Measurements from ENCODE around the gene ADIPOR2. TPM values are rescaled to one million over a fixed set of nuclear protein-coding genes. Genes with fewer than 3 reads are reported as not detected.
A peak's percentile ranks its signal among the peaks of the same experiment; 100 is the strongest.

ADIPOR2 gene
- total and polyA plus RNA-seq, 7 donors = 25.2 to 65.9 (median 29.6) TPM

- no peak for DNase-seq
- intact Hi-C loops (cut with DNase I) = no loop called here
- Histone ChIP-seq H3K4me3 (no peak overlapping the region), H3K4me1 (peaks cover 0 to 9% (median 0%) of the 10 kb centered on the region in 4 donors), H3K36me3 (peaks cover 0 to 25% (median 6%) of the 10 kb centered on the region in 4 donors), H3K27me3 (no peaks in the 10 kb centered on the region), H3K27ac (no peak overlapping the region), H3K9me3 (no peaks in the 10 kb centered on the region)
- no peak for TF ChIP-seq POLR2A (IDR thresholded peaks at IDR 0.05)
- TF ChIP-seq EP300 (IDR thresholded peaks at IDR 0.05) = no peak
- TF ChIP-seq CTCF (IDR thresholded peaks at IDR 0.05) = no peak
- TF ChIP-seq POLR2AphosphoS5 (IDR thresholded peaks at IDR 0.05) = no peak
- 79 to 86% methylated on average over 6 of the region's 6 CpGs for WGBS, 2 donors
Observed at GRCh38 chr12:1787714-1788113, 96.8 kb downstream of the ADIPOR2 start.

GRCh38 chr12:1790444-1790843 is 99.6 kb downstream of the ADIPOR2 start:
- WGBS, 2 donors = 73% methylated on average over 7 of the region's 7 CpGs
- TF ChIP-seq CTCF (IDR thresholded peaks at IDR 0.05) (no peak), EP300 (IDR thresholded peaks at IDR 0.05) (no peak), POLR2AphosphoS5 (IDR thresholded peaks at IDR 0.05) (no peak), POLR2A (IDR thresholded peaks at IDR 0.05) (no peak)
- intact Hi-C loops (cut with DNase I) = loop anchor here (5.0 kb wide), 1 partner anchor 158 kb away; no protein-coding TSS in a partner anchor
- H3K9me3 ChIP-seq = no peaks in the 10 kb centered on the region
- no peak overlapping the region for H3K27ac ChIP-seq
- no peak overlapping the region for H3K4me3 ChIP-seq
- peaks cover 0 to 20% (median 9%) of the 10 kb centered on the region in 4 donors for H3K4me1 ChIP-seq
- peaks cover 0 to 12% (median 2%) of the 10 kb centered on the region in 4 donors for H3K36me3 ChIP-seq
- H3K27me3 ChIP-seq = no peaks in the 10 kb centered on the region
- no peak for DNase-seq

- 37 to 39% methylated on average over 10 of the region's 10 CpGs for WGBS, 2 donors
- Histone ChIP-seq H3K4me1 (peaks cover 0 to 24% (median 14%) of the 10 kb centered on the region in 4 donors), H3K27ac (no peak overlapping the region), H3K36me3 (peaks cover 0 to 4% (median 0%) of the 10 kb centered on the region in 4 donors), H3K27me3 (no peaks in the 10 kb centered on the region), H3K4me3 (no peak overlapping the region), H3K9me3 (no peaks in the 10 kb centered on the region)
- intact Hi-C loops (cut with DNase I) = loop anchor here (1.0 to 5.0 kb wide), 2 partner anchors 138 to 159 kb away; no protein-coding TSS in a partner anchor
- TF ChIP-seq EP300 (IDR thresholded peaks at IDR 0.05) (no peak), POLR2A (IDR thresholded peaks at IDR 0.05) (no peak), POLR2AphosphoS5 (IDR thresholded peaks at IDR 0.05) (peak in 1 of 4 donors; percentile 33), CTCF (IDR thresholded peaks at IDR 0.05) (peak; percentile 65 to 80 (median 74))
- peak; percentile 85 for DNase-seq
Observed at GRCh38 chr12:1791104-1791841, 100.4 kb downstream of the ADIPOR2 start.

GRCh38 chr12:1792406-1792805 is 101.5 kb downstream of the ADIPOR2 start:
- DNase-seq = no peak
- intact Hi-C loops (cut with DNase I) = loop anchor here (5.0 kb wide), 1 partner anchor 160 kb away; no protein-coding TSS in a partner anchor

More at GRCh38 chr12:1792406-1792805, 101.5 kb downstream of the ADIPOR2 start:
- H3K4me3 ChIP-seq = no peak overlapping the region
- no peaks in the 10 kb centered on the region for H3K36me3 ChIP-seq
- no peaks in the 10 kb centered on the region for H3K27me3 ChIP-seq
- WGBS, 2 donors = 88 to 91% methylated on average over 6 of the region's 6 CpGs
- no peak overlapping the region for H3K27ac ChIP-seq
- H3K9me3 ChIP-seq = no peaks in the 10 kb centered on the region
- peaks cover 0 to 36% (median 25%) of the 10 kb centered on the region in 4 donors for H3K4me1 ChIP-seq
- no peak for TF ChIP-seq CTCF (IDR thresholded peaks at IDR 0.05)
- no peak for TF ChIP-seq POLR2A (IDR thresholded peaks at IDR 0.05)
- no peak for TF ChIP-seq POLR2AphosphoS5 (IDR thresholded peaks at IDR 0.05)
- TF ChIP-seq EP300 (IDR thresholded peaks at IDR 0.05) = no peak

Data from sigmoid colon (tissue), 7 donors.